Karpas-422 (cell line): ENCODE data around the gene EFCAB14. TPM values are rescaled to one million over a fixed set of nuclear protein-coding genes. Genes with fewer than 3 reads are reported as not detected.

ENCODE experiments used
- DNase-seq: peaks from one replicate; pipeline ENCODE4 v3.0.0-alpha.2; 2015
- H2AFZ ChIP-seq: fragments of 200-600 bp; sonication (generic); 2 replicates; pipeline ENCODE4 v1.6.1; 2014; ENCODE audit warnings: antibody characterized with exemption, low read length, mixed read lengths
- H3K27ac ChIP-seq: fragments of 200-600 bp; sonication (generic); 2 replicates; pipeline ENCODE4 v1.5.1; 2014; ENCODE audit warnings: mild to moderate bottlenecking, low read length, moderate library complexity
- H3K27me3 ChIP-seq: fragments of 200-600 bp; sonication (generic); 2 replicates; pipeline ENCODE4 v1.6.1; 2014; ENCODE audit warnings: low read length, mixed read lengths
- H3K36me3 ChIP-seq: fragments of 200-600 bp; sonication (generic); 2 replicates; pipeline ENCODE4 v1.6.1; 2014; ENCODE audit warnings: low read length, mixed read lengths; ENCODE audit not compliant: insufficient read depth
- H3K4me1 ChIP-seq: fragments of 200-600 bp; sonication (generic); 2 replicates; pipeline ENCODE4 v1.6.1; 2014; ENCODE audit warnings: mild to moderate bottlenecking, low read length, mixed read lengths
- H3K4me2 ChIP-seq: fragments of 200-600 bp; sonication (generic); 2 replicates; pipeline ENCODE4 v1.6.1; 2014; ENCODE audit warnings: low read length, low read depth, mild to moderate bottlenecking; ENCODE audit not compliant: poor library complexity, severe bottlenecking
- H3K4me3 ChIP-seq: fragments of 200-600 bp; sonication (generic); 2 replicates; pipeline ENCODE4 v1.5.1; 2014; ENCODE audit warnings: mild to moderate bottlenecking, antibody characterized with exemption, low read length, mixed read lengths
- H3K79me2 ChIP-seq: fragments of 200-600 bp; sonication (generic); 2 replicates; pipeline ENCODE4 v1.6.1; 2014; ENCODE audit warnings: mild to moderate bottlenecking, low read length, mixed read lengths
- H3K9ac ChIP-seq: fragments of 200-600 bp; sonication (generic); 2 replicates; pipeline ENCODE4 v1.6.0; 2014; ENCODE audit warnings: low read length
- H3K9me2 ChIP-seq: fragments of 200-600 bp; sonication (generic), shearing (Covaris generic); replicated peaks from 2 replicates; pipeline ENCODE4 v1.6.0; 2014; ENCODE audit warnings: mild to moderate bottlenecking, low read length, moderate library complexity; ENCODE audit not compliant: insufficient read depth
- H3K9me3 ChIP-seq: fragments of 300-700, 200-600 bp; sonication (generic); 2 replicates; pipeline ENCODE4 v1.6.1; 2014; ENCODE audit warnings: low read length, mixed read lengths
- H4K20me1 ChIP-seq: fragments of 200-600 bp; sonication (generic); 2 replicates; pipeline ENCODE4 v1.6.1; 2014; ENCODE audit warnings: mild to moderate bottlenecking, antibody characterized with exemption, low read length, low read depth; ENCODE audit not compliant: insufficient read depth
- total RNA-seq: library from RNA; depleted of rRNA; stranded (reverse); fragments of >200 nt; shearing (Covaris generic); gene quantifications from 2 replicates; pipeline ENCODE4 v1.2.3, GENCODE V29; 2014; ENCODE audit warnings: low replicate concordance

EFCAB14 gene
- total RNA-seq, 1 experiment from 2014 or later, result 75.0 TPM

DNA sequence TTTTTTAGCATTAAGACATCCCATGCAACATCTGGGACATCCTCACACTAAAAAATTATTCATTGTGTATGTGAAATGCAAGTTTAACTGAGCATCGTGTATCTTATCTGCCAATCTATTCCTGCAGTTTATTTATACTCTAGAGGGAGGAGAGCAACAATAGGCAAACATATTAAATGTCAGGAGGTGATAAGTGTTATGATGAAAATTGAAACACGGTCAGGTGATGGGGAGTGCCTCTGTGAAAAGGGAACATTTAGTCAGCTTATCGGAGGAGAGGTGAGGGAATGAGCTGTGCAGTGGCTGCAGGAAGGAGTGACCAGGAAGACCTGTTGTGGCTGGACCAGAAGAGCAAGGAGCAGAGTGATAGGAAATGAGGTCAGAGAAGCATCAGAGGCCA is 775 bp upstream of the EFCAB14 start:
- no peak for DNase-seq

DNA sequence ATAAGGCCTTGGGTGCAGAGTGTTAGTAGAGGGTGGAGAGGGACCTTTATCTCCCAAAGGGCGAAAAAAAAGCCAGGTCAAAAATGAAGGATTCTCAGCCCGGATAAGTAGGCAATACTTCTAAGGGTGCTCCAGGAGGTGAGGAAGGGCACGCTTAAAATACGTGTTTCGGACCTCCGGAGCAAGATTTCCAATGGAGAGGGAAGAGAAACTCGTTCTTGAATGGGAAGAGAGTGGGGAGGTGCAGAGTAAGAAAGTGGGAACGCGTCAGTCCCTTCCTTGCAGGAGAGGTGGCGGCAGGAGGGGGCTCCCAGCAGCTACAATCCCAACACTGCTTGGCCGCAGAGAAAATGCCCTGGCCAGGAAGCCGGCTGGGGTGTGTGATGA is 581 bp downstream of the EFCAB14 start:
- peak; percentile 50 for DNase-seq
- peak overlapping the region; percentile 5; the same call in 1 of the 2 replicates for H3K27ac ChIP-seq
- H3K9ac ChIP-seq, result peak overlapping the region; percentile 94
- H3K79me2 ChIP-seq, result peaks cover 53% of the 10 kb centered on the region
- H2AFZ ChIP-seq, result no peak overlapping the region; the same call in 1 of the 2 replicates
- peak overlapping the region; percentile 92 for H3K4me3 ChIP-seq
- no peaks in the 10 kb centered on the region for H3K27me3 ChIP-seq
- peaks cover 27% of the 10 kb centered on the region for H3K4me1 ChIP-seq
- H3K9me3 ChIP-seq, result no peaks in the 10 kb centered on the region
- H3K36me3 ChIP-seq, result peaks cover 21% of the 10 kb centered on the region; the same call in 1 of the 2 replicates
- no peaks in the 10 kb centered on the region for H3K9me2 ChIP-seq
- H4K20me1 ChIP-seq, result peaks cover 17% of the 10 kb centered on the region; the same call in 1 of the 2 replicates
- peak overlapping the region; percentile 92 for H3K4me2 ChIP-seq

More for the DNA sequence above, 775 bp upstream of the EFCAB14 start:
- Histone ChIP-seq H2AFZ (peak overlapping the region; percentile 90), H3K4me2 (peak overlapping the region; percentile 92), H3K27ac (no peak overlapping the region), H3K36me3 (peaks cover 12% of the 10 kb centered on the region; the same call in 1 of the 2 replicates), H3K9me3 (no peaks in the 10 kb centered on the region), H3K9me2 (no peaks in the 10 kb centered on the region), H3K79me2 (peaks cover 40% of the 10 kb centered on the region), H3K27me3 (no peaks in the 10 kb centered on the region), H4K20me1 (peaks cover 17% of the 10 kb centered on the region; the same call in 1 of the 2 replicates), H3K4me3 (peak overlapping the region; percentile 92), H3K4me1 (peaks cover 27% of the 10 kb centered on the region), H3K9ac (peak overlapping the region; percentile 64)

DNA sequence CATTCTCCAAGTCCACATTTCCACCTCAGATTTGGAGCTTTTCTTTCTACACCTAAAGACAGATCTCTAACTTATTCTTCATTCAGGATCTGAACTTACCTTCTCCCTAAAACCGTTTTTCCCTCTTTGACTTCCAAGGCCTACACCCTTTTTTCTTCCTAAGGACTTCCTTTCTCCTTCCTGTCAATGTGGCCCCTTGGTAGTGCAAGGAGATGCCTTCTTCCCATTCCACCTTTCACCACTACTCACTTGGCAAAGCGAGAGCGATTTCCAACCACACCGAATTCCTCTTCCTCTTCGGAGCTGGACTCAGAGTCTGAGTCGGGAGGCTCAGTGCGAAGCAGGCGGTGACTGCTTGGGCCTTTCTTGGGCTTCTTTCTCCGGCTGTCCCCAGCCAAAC is 1.3 kb downstream of the EFCAB14 start:
- Histone ChIP-seq H3K4me3 (peak overlapping the region; percentile 92), H4K20me1 (peaks cover 17% of the 10 kb centered on the region; the same call in 1 of the 2 replicates), H3K27me3 (no peaks in the 10 kb centered on the region), H3K4me1 (peaks cover 27% of the 10 kb centered on the region), H3K4me2 (peak overlapping the region; percentile 92), H3K36me3 (peaks cover 25% of the 10 kb centered on the region; the same call in 1 of the 2 replicates), H3K9me2 (no peaks in the 10 kb centered on the region), H3K79me2 (peaks cover 59% of the 10 kb centered on the region), H2AFZ (no peak overlapping the region), H3K9ac (peak overlapping the region; percentile 94), H3K27ac (no peak overlapping the region), H3K9me3 (no peaks in the 10 kb centered on the region)
- no peak for DNase-seq

DNA sequence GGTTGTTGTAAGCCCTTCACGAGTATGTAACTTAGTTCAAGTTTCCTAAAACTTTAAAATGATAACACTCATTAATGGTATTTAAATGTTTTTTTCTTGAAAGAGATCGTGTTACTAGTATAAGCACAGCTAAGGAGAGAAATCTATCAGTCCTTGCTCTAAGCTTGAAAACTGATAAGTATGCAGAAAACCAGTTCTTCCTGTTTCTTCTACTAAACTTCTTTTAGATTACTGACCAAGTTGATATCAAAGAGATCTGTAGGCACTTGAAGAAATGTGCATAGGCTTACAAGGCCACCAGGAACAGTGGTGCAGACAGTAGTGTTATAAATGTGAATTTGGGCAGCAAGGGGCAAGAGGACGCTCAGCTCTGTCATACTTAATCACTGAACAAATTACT is 3.9 kb downstream of the EFCAB14 start:
- Histone ChIP-seq H3K4me2 (no peak overlapping the region), H3K9ac (no peak overlapping the region), H3K36me3 (peaks cover 44% of the 10 kb centered on the region; the same call in 1 of the 2 replicates), H3K4me3 (no peak overlapping the region), H3K9me3 (no peaks in the 10 kb centered on the region), H3K27ac (no peak overlapping the region), H3K79me2 (peaks cover 85% of the 10 kb centered on the region), H3K9me2 (no peaks in the 10 kb centered on the region), H4K20me1 (peaks cover 17% of the 10 kb centered on the region; the same call in 1 of the 2 replicates), H3K27me3 (no peaks in the 10 kb centered on the region), H2AFZ (no peak overlapping the region), H3K4me1 (peaks cover 27% of the 10 kb centered on the region)
- DNase-seq, result no peak

DNA sequence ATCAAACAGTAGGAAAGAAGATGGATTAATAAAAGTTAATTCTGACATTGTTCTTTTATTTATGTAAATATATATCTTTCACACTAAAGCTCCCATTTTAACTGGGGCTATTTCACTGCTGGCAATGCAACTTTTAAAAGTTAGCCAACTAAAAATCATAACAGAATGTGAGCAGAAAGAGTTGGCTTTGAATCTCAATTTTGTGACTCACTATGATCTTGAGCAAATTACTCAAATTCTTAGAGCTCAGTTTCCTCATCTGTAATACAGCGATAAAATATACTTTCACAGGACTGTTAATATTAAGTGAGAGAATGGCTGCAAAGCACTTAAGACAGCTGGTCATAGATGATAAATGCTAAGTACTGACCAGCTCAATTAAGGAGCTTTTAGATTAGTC is 10.8 kb downstream of the EFCAB14 start:
- Histone ChIP-seq H4K20me1 (no peaks in the 10 kb centered on the region), H3K36me3 (peaks cover 63% of the 10 kb centered on the region; the same call in 1 of the 2 replicates)
- DNase-seq, result no peak

DNA sequence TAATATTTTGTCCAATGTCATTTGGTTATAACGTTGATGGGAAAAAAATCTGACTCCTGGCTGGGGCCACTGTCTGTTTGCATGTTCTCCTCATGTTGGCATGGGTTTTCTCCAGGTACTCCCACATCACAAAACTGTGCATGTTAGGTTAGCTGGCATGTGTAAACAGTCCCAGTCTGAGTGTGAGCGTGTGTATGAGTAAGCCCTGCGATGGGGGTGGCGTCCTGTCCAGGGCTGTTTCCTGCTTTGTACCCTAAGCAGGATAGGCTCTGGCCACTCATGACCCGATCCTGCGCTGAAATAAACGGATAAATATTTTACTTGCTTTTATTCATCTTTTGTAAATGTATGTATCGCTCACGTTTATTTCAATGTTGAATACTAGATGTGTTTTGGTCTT is 13.5 kb downstream of the EFCAB14 start:
- Histone ChIP-seq H3K79me2 (peaks cover 85% of the 10 kb centered on the region), H4K20me1 (no peaks in the 10 kb centered on the region), H3K27ac (no peak overlapping the region), H3K4me2 (no peak overlapping the region), H3K27me3 (no peaks in the 10 kb centered on the region), H3K9me2 (no peaks in the 10 kb centered on the region), H3K4me1 (no peaks in the 10 kb centered on the region), H3K36me3 (peaks cover 53% of the 10 kb centered on the region), H3K9ac (no peak overlapping the region), H3K4me3 (no peak overlapping the region), H3K9me3 (no peaks in the 10 kb centered on the region), H2AFZ (no peak overlapping the region)
- DNase-seq, result no peak

More for the DNA sequence above, 10.8 kb downstream of the EFCAB14 start:
- H3K79me2 ChIP-seq, result peaks cover 91% of the 10 kb centered on the region
- no peaks in the 10 kb centered on the region for H3K9me3 ChIP-seq
- no peak overlapping the region for H2AFZ ChIP-seq
- no peaks in the 10 kb centered on the region for H3K27me3 ChIP-seq
- no peaks in the 10 kb centered on the region for H3K4me1 ChIP-seq
- H3K4me3 ChIP-seq, result no peak overlapping the region
- no peak overlapping the region for H3K27ac ChIP-seq
- H3K9me2 ChIP-seq, result no peaks in the 10 kb centered on the region
- no peak overlapping the region for H3K4me2 ChIP-seq
- H3K9ac ChIP-seq, result no peak overlapping the region

DNA sequence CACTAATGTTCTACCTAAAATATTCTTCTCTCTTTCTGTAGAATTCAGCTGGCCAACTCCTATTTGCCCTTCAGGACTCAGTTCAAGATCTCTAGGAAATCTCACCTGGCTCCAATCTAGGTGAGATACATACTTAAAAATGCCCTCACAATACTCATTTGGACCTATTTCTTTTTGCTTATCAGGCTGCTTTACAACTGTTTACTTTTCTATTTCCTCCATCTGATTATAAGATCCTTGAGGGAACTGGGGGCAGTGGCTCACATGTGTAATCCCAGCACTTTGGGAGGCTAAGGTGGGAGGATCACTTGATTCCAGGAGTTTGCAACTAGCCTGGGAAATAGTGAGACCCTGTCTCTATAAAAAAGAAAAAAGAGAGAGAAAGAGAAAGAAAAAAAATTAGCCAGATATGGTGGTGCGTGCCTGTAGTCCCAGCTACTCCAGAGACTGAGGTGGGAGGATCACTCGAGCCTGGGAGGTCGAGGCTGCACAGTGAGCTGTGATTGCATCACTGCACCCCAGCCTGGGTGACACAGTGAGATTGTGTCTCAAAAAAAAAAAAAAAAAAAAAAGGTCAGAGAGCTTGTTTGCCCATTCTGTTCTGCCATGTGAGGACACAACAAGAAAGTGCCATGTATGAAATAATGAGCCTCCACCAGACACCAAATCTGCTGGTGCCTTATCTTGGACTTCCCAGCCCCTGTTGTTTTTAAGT is 14.8 kb downstream of the EFCAB14 start:
- no peak overlapping the region for H3K9ac ChIP-seq
- no peak overlapping the region for H3K27ac ChIP-seq
- no peak overlapping the region for H3K4me2 ChIP-seq
- H3K9me2 ChIP-seq, result no peaks in the 10 kb centered on the region
- H4K20me1 ChIP-seq, result no peaks in the 10 kb centered on the region
- H3K36me3 ChIP-seq, result peaks cover 55% of the 10 kb centered on the region
- peaks cover 90% of the 10 kb centered on the region for H3K79me2 ChIP-seq
- no peak overlapping the region for H3K4me3 ChIP-seq
- H3K4me1 ChIP-seq, result no peaks in the 10 kb centered on the region
- H3K9me3 ChIP-seq, result no peaks in the 10 kb centered on the region
- H3K27me3 ChIP-seq, result no peaks in the 10 kb centered on the region
- no peak for DNase-seq
- H2AFZ ChIP-seq, result no peak overlapping the region

DNA sequence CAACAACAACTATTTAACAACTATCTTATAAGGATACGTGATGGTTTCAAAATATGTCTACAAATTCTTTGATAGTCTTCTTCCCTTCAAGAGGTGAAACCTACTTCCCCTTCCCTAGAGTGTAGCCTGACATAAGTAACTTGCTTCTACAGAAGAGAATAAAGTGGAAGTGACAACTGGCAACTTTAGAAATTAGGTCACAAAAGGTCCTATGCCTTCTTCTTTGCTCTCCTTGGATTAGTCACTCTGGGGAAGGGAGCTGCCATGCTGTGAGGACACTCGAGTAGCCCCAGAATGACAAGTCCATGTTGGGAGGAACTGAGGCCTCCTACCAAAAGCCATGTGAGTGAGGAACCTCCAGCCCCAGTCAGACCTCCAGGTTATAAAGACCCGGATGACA is 19.2 kb downstream of the EFCAB14 start:
- no peak overlapping the region for H3K4me3 ChIP-seq
- no peak overlapping the region for H3K9ac ChIP-seq
- peaks cover 61% of the 10 kb centered on the region for H3K36me3 ChIP-seq
- no peaks in the 10 kb centered on the region for H3K9me3 ChIP-seq
- H4K20me1 ChIP-seq, result no peaks in the 10 kb centered on the region
- H3K4me1 ChIP-seq, result no peaks in the 10 kb centered on the region
- no peak overlapping the region for H3K27ac ChIP-seq
- no peaks in the 10 kb centered on the region for H3K27me3 ChIP-seq
- H2AFZ ChIP-seq, result no peak overlapping the region
- peaks cover 89% of the 10 kb centered on the region for H3K79me2 ChIP-seq
- H3K9me2 ChIP-seq, result no peaks in the 10 kb centered on the region
- H3K4me2 ChIP-seq, result no peak overlapping the region
- no peak for DNase-seq
